Endothelial cell of umbilical vein (primary cell): ENCODE measurements around the gene MIS18BP1.
"Not testable (repeated sequence)": the region's sequence is repeated elsewhere in the genome, so short reads cannot be mapped to it uniquely, and the experiment has no call there.

Source experiments
- CTCF ChIP-seq, 2 donors: IDR thresholded peaks; 1 replicate in 1 of 2; 2 replicates in 1 of 2; pipeline ENCODE4 v1.5.1; 2011; ENCODE audit warnings: low read length in 2 of 2, mild to moderate bottlenecking in 2 of 2, moderate library complexity in 2 of 2, control low read depth in 1 of 2, inconsistent platforms in 1 of 2, low read depth in 1 of 2; ENCODE audit not compliant: insufficient read depth in 1 of 2; ENCODE audit errors: extremely low read depth in 1 of 2
- EZH2 ChIP-seq: IDR thresholded peaks from 2 replicates; pipeline ENCODE4 v1.6.1; 2012; ENCODE audit warnings: borderline replicate concordance, low read depth, mild to moderate bottlenecking, moderate library complexity, low read length, inconsistent platforms; ENCODE audit not compliant: severe bottlenecking
- JUN ChIP-seq: IDR thresholded peaks from 2 replicates; pipeline ENCODE4 v1.6.1; 2011; ENCODE audit warnings: borderline replicate concordance, low read depth; ENCODE audit not compliant: insufficient read length, insufficient read depth
- MAX ChIP-seq: IDR thresholded peaks from 2 replicates; pipeline ENCODE4 v1.6.1; 2011; ENCODE audit not compliant: insufficient read depth, insufficient read length
- MYC ChIP-seq: IDR thresholded peaks from one replicate; pipeline ENCODE4 v1.6.1; 2011; ENCODE audit warnings: mild to moderate bottlenecking, low read depth, low read length
- POLR2A ChIP-seq: IDR thresholded peaks from 2 replicates; pipeline ENCODE4 v1.6.1; 2012; ENCODE audit warnings: low read depth, mild to moderate bottlenecking, control low read depth, low read length
- POLR2AphosphoS5 ChIP-seq: IDR thresholded peaks from 2 replicates; pipeline ENCODE4 v1.6.1; 2012; ENCODE audit warnings: low read depth, mild to moderate bottlenecking, control low read depth, low read length, moderate library complexity; ENCODE audit not compliant: insufficient read depth

GRCh38 chr14:45281731-45282400 lies 28.9 kb upstream of the MIS18BP1 start:
- not testable (repeated sequence) for TF ChIP-seq POLR2A; CTCF (IDR thresholded peaks at IDR 0.05; ENCODE audit: extremely low read depth in 1 of 2, insufficient read depth in 1 of 2, low read depth in 1 of 2, low read length in 2 of 2); EZH2; POLR2AphosphoS5; JUN; MYC; MAX
